Brain microvascular endothelial cell (primary cell): ENCODE data around the gene DLG5.

Experiments
- DNase-seq: peaks from one replicate; pipeline ENCODE4 v3.0.0-alpha.2; 2020
- H3K27ac ChIP-seq: fragments of 250-450 bp; sonication (Bioruptor Pico); 2 replicates; pipeline ENCODE4 v1.5.1; 2020; ENCODE audit warnings: mild to moderate bottlenecking, moderate library complexity
- H3K27me3 ChIP-seq: fragments of 250-450 bp; sonication (Bioruptor Pico); replicated peaks from 2 replicates; pipeline ENCODE4 v1.5.1; 2020; ENCODE audit warnings: mild to moderate bottlenecking
- H3K36me3 ChIP-seq: fragments of 250-450 bp; sonication (Bioruptor Pico); replicated peaks from 2 replicates; pipeline ENCODE4 v1.5.1; 2020; ENCODE audit warnings: mild to moderate bottlenecking
- H3K4me3 ChIP-seq: 2 replicates; pipeline ENCODE4 v1.5.1; 2011; ENCODE audit warnings: low read depth, mild to moderate bottlenecking, control low read depth, low read length, moderate library complexity
- in situ Hi-C: cut with HindIII; loops from 2 replicates; pipeline ENCODE4 v1.10.0; 2017; ENCODE audit warnings: low sequenced_read_pairs, low pct_ligation_motif_present
- TF ChIP-seq, protein P1 (sequence below): IDR thresholded peaks from 2 replicates; pipeline ENCODE4 v1.5.1; 2011; ENCODE audit warnings: low read depth, mild to moderate bottlenecking, moderate library complexity, low read length, control low read depth, inconsistent platforms; ENCODE audit errors: missing control alignments

DLG5 gene

GRCh38 chr10:77872947-77873535 lies 53.5 kb downstream of the DLG5 start:
- DNase-seq: no peak
- TF ChIP-seq, protein P1, sequence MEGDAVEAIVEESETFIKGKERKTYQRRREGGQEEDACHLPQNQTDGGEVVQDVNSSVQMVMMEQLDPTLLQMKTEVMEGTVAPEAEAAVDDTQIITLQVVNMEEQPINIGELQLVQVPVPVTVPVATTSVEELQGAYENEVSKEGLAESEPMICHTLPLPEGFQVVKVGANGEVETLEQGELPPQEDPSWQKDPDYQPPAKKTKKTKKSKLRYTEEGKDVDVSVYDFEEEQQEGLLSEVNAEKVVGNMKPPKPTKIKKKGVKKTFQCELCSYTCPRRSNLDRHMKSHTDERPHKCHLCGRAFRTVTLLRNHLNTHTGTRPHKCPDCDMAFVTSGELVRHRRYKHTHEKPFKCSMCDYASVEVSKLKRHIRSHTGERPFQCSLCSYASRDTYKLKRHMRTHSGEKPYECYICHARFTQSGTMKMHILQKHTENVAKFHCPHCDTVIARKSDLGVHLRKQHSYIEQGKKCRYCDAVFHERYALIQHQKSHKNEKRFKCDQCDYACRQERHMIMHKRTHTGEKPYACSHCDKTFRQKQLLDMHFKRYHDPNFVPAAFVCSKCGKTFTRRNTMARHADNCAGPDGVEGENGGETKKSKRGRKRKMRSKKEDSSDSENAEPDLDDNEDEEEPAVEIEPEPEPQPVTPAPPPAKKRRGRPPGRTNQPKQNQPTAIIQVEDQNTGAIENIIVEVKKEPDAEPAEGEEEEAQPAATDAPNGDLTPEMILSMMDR: no peak
- Histone ChIP-seq H3K27ac (no peak overlapping the region), H3K27me3 (no peaks in the 10 kb centered on the region), H3K36me3 (no peaks in the 10 kb centered on the region), H3K4me3 (no peak overlapping the region)
- in situ Hi-C loops: no loop called here

DNA sequence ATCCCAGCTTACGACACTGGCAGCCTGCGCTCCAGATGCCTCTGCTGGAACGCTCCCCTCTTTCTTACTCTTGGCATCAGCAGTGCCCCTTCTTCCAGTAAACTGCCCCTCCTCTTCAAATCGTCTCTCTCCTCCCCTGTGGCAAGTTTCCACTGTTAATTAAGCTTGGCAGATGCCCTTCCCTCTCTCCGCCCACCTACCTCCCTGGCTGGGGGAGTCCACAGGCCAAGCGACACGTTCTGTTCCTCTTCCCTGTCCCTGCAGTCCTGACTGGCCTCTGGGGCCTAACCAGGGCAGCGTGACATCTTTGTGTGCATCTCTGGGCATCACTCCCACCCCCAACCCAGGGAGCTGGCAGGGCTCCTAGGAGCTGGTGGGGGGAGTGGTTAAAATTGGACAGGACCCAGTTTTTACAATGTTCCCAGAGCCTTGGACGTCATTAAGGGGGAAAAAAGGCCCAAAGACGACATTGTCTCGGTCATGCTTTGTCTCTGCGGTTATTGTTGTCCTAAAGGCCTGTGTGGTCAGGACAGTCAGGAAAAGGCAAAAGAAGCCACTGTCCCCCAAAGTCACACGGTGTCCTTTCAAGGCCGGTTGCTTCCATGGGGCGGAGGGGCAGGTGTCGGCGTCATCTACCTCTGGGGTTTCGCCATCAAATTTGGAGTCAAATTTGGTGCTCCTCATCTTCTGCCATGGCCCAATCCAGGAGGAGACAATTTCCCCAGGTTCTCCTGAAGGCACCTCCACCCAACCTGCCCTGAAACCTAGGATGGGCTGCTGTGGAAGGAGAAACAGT lies 54.2 kb downstream of the DLG5 start:
- TF ChIP-seq, protein P1: no peak
- H3K27me3 ChIP-seq: no peaks in the 10 kb centered on the region
- in situ Hi-C loops: no loop called here
- DNase-seq: no peak
- no peak overlapping the region for H3K4me3 ChIP-seq
- no peak overlapping the region for H3K27ac ChIP-seq
- H3K36me3 ChIP-seq: no peaks in the 10 kb centered on the region

DNA sequence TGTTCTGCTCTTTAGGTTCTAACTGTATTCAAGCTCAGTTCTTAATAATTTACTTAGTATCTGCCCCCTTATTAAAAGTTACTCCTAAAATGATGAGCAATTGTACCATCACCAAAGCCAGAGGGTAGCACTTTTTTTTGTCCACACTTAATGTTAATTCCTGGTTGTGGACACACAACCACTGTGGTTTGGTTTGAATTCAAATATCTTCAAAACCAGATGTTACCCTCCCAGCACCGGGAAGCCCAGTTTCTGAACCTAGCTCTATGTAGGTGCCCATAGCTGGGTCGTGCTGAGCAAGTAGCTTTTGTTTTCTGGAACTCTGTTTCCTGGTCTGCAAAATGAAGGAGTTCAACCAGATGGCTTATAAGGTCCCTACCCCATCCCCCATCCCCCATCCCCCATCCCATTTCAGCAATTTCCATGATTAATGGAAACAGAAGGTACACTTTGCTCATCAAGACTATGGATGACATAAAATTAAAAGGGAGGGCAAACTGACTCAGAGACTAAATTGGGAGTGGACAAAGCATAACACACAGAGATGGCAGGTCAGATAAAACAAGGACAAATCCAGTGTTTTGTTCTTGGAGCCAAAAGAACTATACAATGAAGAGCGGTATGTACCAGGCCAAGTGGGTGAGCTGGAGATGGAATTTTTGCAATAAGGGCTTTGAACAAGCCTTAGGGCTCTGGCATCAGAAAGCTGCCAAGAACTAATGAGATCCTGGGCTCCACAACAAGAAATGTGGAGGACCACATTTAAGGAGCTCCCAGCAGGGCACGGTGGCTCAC lies 56.7 kb downstream of the DLG5 start:
- H3K36me3 ChIP-seq: peaks cover 5% of the 10 kb centered on the region
- H3K4me3 ChIP-seq: no peak overlapping the region
- H3K27me3 ChIP-seq: no peaks in the 10 kb centered on the region
- TF ChIP-seq, protein P1: no peak
- DNase-seq: no peak
- no peak overlapping the region for H3K27ac ChIP-seq
- in situ Hi-C loops: no loop called here

- TF ChIP-seq, protein P1: no peak
- Histone ChIP-seq H3K27ac (no peak overlapping the region), H3K27me3 (no peaks in the 10 kb centered on the region), H3K4me3 (no peak overlapping the region), H3K36me3 (peaks cover 5% of the 10 kb centered on the region)
- no peak for DNase-seq
- in situ Hi-C loops: no loop called here
These were observed 58.0 kb downstream of the DLG5 start for GRCh38 chr10:77868523-77868922.

- no peak overlapping the region for H3K4me3 ChIP-seq
- in situ Hi-C loops: no loop called here
- H3K36me3 ChIP-seq: peaks cover 5% of the 10 kb centered on the region
- no peak overlapping the region for H3K27ac ChIP-seq
- TF ChIP-seq, protein P1: no peak
- H3K27me3 ChIP-seq: no peaks in the 10 kb centered on the region
- no peak for DNase-seq
These were observed 59.3 kb downstream of the DLG5 start for GRCh38 chr10:77867124-77867719.
